ENCODE measurements around the gene SLC6A20.

Gene SLC6A20

GRCh38 chr3:45761831-45762230 is 34.5 kb downstream of the SLC6A20 start:
- Histone ChIP-seq H3K4me1 (ENCODE audit: control insufficient read depth, insufficient read depth, low read length) (no peaks in the 10 kb centered on the region), H3K27ac (ENCODE audit: extremely low read depth, low read depth, low read length) (no peak overlapping the region), H3K9me3 (ENCODE audit: control insufficient read depth, insufficient read depth, low read depth, low read length) (no peaks in the 10 kb centered on the region), H3K4me3 (ENCODE audit: low read depth, low read length) (no peak overlapping the region), H3K36me3 (ENCODE audit: control insufficient read depth in 2 of 2, insufficient read depth in 1 of 2, low read length in 2 of 2) (no peaks in the 10 kb centered on the region)
- POLR2A ChIA-PET, result no interaction called here
- TF ChIP-seq ZNF521 (tag by site-specific recombination; IDR thresholded peaks at IDR 0.05) (no peak), ZNF701 (tag by site-specific recombination; IDR thresholded peaks at IDR 0.05) (no peak), ZNF830 (tag by site-specific recombination; IDR thresholded peaks at IDR 0.05; ENCODE audit: low read depth) (no peak)
- CTCF ChIA-PET, result interaction anchor here (0.7 to 6.1 kb wide), 8 partner anchors 19 to 1151 kb away, joined by 3 to 30 read pairs (median 4); no protein-coding TSS in a partner anchor

DNA sequence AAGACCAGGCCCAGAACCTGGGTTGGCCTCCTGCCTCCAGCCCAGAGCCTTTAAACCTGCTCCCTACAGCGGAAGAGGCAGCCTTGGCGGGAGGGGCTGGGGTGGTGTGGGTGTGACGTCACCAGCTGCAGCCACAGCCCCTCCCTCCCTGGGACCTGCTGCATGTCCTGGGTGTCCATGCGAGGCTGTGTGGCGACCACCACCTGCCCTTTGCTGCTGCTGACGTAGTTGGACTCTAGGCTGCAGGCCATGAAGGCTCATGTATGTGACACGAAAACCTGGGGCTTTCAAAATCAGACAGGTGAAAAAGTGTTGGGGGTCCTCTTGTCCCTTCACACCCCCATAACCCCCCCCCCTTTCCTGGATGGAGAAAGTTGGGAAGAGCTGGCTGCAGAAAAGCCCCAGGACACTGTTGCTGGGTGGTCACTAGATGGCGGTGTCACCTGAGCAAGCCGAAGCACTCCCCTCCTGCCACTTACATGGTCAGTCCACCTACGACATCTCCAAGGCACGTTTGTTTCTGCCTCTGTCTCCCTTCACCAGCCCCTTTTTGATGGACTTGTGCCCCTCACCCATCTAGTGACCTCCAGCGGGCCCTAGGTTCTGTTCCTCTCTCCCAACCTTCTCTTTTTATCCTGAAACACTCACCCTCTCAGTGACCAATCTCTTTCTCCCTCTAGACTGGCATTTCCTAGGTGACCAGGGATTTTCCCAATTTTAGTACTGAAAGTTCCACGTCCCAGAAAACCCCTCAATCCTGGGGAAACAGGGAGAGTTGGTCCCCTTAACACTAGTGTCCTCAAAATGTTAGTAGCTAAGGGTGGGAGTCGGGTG is 35.2 kb downstream of the SLC6A20 start:
- H3K4me3 ChIP-seq (ENCODE audit: low read depth, low read length), result no peak overlapping the region
- no peaks in the 10 kb centered on the region for H3K36me3 ChIP-seq (ENCODE audit: control insufficient read depth in 2 of 2, insufficient read depth in 1 of 2, low read length in 2 of 2)
- CTCF ChIA-PET, result interaction anchor here (0.6 to 6.1 kb wide), 13 partner anchors 8 to 1150 kb away, joined by 3 to 30 read pairs (median 5); no protein-coding TSS in a partner anchor
- POLR2A ChIA-PET, result interaction anchor here (0.6 to 0.8 kb wide), 2 partner anchors 10 to 72 kb away, joined by 3 to 4 read pairs; partner anchors contain the start of gene SACM1L
- no peaks in the 10 kb centered on the region for H3K9me3 ChIP-seq (ENCODE audit: control insufficient read depth, insufficient read depth, low read depth, low read length)
- no peaks in the 10 kb centered on the region for H3K4me1 ChIP-seq (ENCODE audit: control insufficient read depth, insufficient read depth, low read length)
- H3K27ac ChIP-seq (ENCODE audit: extremely low read depth, low read depth, low read length), result no peak overlapping the region
- TF ChIP-seq ZNF184 (tag by site-specific recombination; IDR thresholded peaks at IDR 0.05) (no peak), ZNF155 (tag by site-specific recombination; IDR thresholded peaks at IDR 0.05) (no peak), ZFP69B (tag by site-specific recombination; IDR thresholded peaks at IDR 0.05) (no peak), INSM2 (tag by site-specific recombination; IDR thresholded peaks at IDR 0.05) (no peak), SCRT2 (tag by site-specific recombination; IDR thresholded peaks at IDR 0.05) (peak; percentile 49; the same call in 1 of the 2 replicates), ZSCAN16 (tag by site-specific recombination; IDR thresholded peaks at IDR 0.05) (no peak), GLIS2 (tag by site-specific recombination; IDR thresholded peaks at IDR 0.05) (0 out of 2 replicates have a peak, but pooled peaks have one; percentile 21), ZNF654 (tag by site-specific recombination; IDR thresholded peaks at IDR 0.05; ENCODE audit: low read depth) (peak; percentile 82), ZNF292 (tag by site-specific recombination; IDR thresholded peaks at IDR 0.05; ENCODE audit: borderline replicate concordance, low read depth) (no peak), ZNF335 (tag by site-specific recombination; conservative IDR thresholded peaks at IDR 0.05) (peak; percentile 21; the same call in 1 of the 2 replicates), IKZF3 (tag by site-specific recombination; IDR thresholded peaks at IDR 0.05) (peak; percentile 34), CTCF (tag by site-specific recombination; IDR thresholded peaks at IDR 0.05) (peak; percentile 43; the same call in 1 of the 2 replicates), GLI4 (tag by site-specific recombination; IDR thresholded peaks at IDR 0.05) (no peak), PRDM10 (tag by site-specific recombination; IDR thresholded peaks at IDR 0.05) (peak; percentile 82), YY2 (tag by site-specific recombination; IDR thresholded peaks at IDR 0.05) (no peak), ZNF561 (tag by site-specific recombination; IDR thresholded peaks at IDR 0.05; ENCODE audit: borderline replicate concordance) (peak; percentile 73; the same call in 1 of the 2 replicates), ZNF148 (tag by site-specific recombination; IDR thresholded peaks at IDR 0.05; ENCODE audit: borderline replicate concordance) (no peak), TRIM28 (IDR thresholded peaks at IDR 0.05; ENCODE audit: borderline replicate concordance, low read length) (no peak), ZNF585B (tag by site-specific recombination; IDR thresholded peaks at IDR 0.05) (no peak), KLF9 (tag by site-specific recombination; IDR thresholded peaks at IDR 0.05; ENCODE audit: low read depth) (no peak)

All from HEK293 (cell line).